GM18507 (cell line): ENCODE data around the gene MATN4.

Experiments used
- DNase-seq: peaks from one replicate; pipeline ENCODE4 v3.0.0; 2011; ENCODE audit warnings: low read depth; ENCODE audit not compliant: insufficient read length; ENCODE audit errors: extremely low spot score
- FAIRE-seq: peaks from 2 replicates; lab custom pipeline; 2011; peaks lifted over from hg19 to GRCh38; lab: Jason Lieb, UNC

Gene MATN4

GRCh38 chr20:45318386-45318939, 10.4 kb upstream of the MATN4 start:
- FAIRE-seq (no peak), DNase-seq (no peak)

DNA sequence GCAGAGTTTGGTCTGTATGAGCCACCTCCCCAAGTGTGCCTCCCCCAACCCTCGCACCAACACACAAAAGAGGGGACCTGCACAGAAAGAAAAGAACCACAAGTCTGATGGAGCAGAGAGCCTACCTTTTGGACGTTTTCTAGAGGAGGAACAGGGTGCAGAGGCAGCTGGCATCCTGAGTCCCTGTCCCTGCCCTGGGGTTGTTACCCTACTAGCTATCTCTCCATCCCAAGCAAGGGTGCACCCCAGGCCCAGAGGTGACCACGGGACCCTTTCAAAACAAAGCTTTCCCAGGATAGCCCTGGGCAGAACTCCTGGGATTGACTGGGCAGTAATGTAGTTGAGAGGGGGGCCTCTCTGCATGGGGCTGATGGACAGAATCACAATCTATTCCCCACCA, 9.7 kb upstream of the MATN4 start:
- FAIRE-seq, result no peak
- DNase-seq, result no peak

DNA sequence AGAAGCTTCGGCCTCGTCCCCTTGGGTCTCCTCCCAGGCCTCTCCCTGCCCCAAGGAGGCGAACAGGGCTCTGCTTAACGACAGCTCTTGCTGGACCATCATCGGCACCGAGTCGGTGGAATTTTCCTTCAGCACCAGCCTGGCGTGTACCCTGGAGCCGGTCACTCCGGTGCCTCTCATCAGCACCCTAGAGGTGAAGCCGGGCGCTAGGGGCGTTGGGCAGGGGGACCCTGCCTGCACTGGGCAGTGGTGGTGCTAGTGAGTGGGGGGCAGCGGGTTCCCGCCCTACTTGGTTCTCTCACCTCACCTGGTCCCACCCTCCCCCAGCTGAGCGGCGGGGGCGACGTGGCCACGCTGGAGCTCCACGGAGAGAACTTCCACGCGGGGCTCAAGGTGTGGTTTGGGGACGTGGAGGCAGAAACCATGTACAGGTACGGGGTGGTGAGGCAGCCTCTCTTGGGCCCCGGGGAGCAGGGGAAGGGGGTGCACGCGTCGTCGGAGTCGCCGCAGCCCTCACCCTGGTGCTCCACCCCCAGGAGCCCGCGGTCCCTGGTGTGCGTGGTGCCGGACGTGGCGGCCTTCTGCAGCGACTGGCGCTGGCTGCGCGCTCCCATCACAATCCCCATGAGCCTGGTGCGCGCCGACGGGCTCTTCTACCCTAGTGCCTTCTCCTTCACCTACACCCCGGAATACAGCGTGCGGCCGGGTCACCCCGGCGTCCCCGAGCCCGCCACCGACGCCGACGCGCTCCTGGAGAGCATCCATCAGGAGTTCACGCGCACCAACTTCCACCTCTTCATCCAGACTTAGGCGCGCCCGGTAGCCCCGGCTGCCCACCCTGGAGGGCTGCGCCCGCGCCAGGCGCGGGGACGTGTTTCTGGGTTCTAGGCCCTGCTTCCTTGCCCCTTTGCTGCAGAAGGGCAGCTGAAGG, 8.3 kb upstream of the MATN4 start:
- DNase-seq (no peak), FAIRE-seq (no peak)

- DNase-seq, result no peak
- FAIRE-seq, result no peak
Observed at GRCh38 chr20:45315672-45316071, 7.6 kb upstream of the MATN4 start.

GRCh38 chr20:45313943-45314342, 5.8 kb upstream of the MATN4 start:
- no peak for DNase-seq
- FAIRE-seq, result no peak

DNA sequence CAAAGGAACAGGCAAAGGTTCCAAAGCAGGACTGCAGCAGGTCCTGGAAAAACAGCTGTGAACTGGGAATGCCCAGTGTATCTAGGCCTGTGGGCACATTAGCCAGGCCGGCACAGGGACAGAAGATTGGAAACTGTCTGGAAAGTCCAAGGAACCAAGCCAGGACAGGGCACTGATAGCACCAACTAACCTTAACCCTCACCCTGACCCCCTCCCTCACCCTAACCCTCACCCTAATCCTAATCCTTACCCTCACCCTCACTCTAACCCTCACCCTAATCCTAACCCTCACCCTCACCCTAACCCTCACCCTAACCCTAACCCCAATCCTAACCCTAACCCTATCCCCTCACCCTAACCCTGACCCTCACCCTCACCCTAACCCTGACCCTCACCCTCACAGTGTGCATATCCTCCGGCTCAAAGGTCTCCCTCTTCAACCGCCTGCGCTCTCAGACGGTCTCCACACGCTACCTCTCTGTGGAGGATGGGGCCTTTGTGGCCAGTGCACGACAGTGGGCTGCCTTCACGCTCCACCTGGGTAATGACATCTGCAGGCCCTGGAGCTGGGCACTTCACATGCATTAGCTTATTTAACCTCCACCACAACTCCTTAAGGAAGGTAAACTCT, 5.1 kb upstream of the MATN4 start:
- FAIRE-seq (no peak), DNase-seq (no peak)

- DNase-seq (no peak), FAIRE-seq (no peak)
Observed at GRCh38 chr20:45312241-45312640, 4.1 kb upstream of the MATN4 start.

- no peak for FAIRE-seq
- peak; percentile 60 for DNase-seq
Observed at GRCh38 chr20:45311589-45312211, 3.6 kb upstream of the MATN4 start.

GRCh38 chr20:45309075-45309474, 976 bp upstream of the MATN4 start:
- DNase-seq (no peak), FAIRE-seq (no peak)

GRCh38 chr20:45307076-45307640, 941 bp downstream of the MATN4 start:
- no peak for DNase-seq
- FAIRE-seq, result no peak

DNA sequence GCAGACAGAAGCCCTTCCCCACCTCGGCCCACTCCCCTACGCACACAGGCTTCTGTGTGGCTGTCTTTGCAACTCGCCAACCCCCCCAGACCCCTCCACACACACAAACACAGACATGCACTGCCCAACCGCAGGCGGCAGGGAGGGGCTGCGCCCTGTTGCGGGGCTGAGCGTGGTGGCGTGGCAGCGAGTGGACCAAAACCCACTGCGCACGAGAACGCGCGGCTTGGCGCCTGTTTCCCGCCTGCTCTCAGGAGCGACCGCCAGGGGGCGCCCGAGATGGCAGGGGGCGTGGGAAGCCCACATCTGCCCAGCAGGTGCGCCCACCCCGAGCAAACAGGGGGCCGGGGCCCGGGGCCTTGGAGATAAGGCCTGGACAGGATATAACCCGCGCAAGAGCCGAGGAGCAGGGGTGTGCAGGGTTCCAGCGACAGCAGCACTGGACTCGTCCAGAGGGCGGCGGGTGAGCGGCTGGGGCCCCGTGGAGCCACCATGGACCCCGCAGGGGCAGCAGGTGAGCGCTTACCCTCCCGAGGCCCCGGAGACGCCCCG, 1.6 kb downstream of the MATN4 start, which contains the start of gene RBPJL:
Gene RBPJL, plus strand, starts transcription at position 410 of the 552 bp plus-strand sequence. Its CDS starts 83 bp downstream, at position 493.
- no peak for DNase-seq
- no peak for FAIRE-seq

- FAIRE-seq (no peak), DNase-seq (no peak)
Observed at GRCh38 chr20:45305262-45305661, 2.8 kb downstream of the MATN4 start.

DNA sequence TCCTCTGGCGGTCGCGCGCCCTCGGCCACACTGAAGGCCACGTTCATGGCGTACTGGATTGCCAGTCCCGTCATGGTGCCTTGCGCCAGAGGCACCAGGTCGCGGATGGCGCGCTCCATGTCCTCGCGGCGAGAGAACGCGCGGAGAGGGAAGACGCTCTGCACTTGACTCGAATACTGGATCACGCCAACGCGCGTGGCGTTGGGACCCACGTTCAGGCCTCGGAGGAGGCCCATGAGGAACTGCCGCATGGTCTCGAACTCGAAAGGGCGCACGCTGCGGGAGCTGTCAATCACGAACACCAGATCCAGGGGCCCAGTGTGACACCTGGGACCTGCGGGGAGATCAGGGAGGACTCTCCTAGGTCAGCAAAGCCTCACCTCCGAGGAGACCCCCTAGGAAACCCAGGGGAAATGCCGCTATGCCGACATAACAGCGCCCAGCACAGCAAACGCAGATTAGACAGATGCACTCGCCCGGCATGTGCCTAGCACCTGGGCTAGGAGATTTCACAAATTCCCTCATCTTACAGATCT, 3.6 kb downstream of the MATN4 start:
- no peak for FAIRE-seq
- no peak for DNase-seq

DNA sequence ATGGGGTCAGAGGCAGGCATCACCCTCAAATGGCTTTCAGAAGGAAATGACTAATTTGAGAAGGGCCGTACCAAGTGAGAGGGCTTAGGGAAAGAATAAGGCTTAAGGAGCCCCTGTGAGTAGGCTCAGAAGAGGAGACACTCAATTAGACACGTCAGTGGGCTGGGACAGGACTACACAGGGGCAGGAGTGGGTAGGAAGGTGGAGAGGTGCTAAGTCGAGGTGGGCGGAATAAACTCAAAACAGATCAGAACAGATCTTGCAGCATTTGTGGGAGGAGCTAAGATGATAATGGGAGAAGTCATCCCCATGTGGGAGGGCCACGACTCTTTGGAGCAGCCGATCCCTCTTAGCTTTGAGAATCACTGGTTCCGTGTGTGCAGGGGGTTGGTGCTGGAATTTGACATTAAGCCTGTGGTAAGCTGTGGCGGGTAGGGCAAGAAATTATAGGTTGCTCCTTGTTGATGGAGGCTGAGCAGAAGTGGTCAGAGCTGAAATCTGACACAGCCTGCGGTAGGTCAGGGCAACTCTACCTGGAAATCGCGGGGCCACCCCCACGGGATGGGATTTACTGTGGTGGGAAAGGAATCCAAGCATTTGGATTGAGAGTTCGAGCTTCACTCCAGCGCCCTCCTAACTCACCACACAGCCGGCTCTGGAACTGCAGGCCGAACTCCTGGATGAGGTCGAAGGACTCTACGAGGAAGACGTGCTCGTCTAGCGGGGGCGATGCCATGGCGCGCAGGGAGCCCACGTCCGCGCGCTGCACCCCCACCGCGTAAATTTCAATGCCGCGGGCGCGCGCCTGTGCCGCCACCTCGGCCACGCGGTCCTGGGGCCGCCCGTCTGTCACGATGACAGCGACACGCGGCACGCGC, 4.3 kb downstream of the MATN4 start:
- DNase-seq (no peak), FAIRE-seq (no peak)

GRCh38 chr20:45301824-45302271, 6.3 kb downstream of the MATN4 start:
- no peak for FAIRE-seq
- no peak for DNase-seq

- DNase-seq, result no peak
- FAIRE-seq, result peak; percentile 56
Observed at GRCh38 chr20:45300961-45301360, 7.1 kb downstream of the MATN4 start.

GRCh38 chr20:45299786-45300185, 8.3 kb downstream of the MATN4 start:
- no peak for DNase-seq
- no peak for FAIRE-seq

- DNase-seq, result no peak
- no peak for FAIRE-seq
Observed at GRCh38 chr20:45297786-45298497, 10.2 kb downstream of the MATN4 start.
